Erythroblast (primary cell): ENCODE results near the gene CFAP100.

Experiments
- GATA1 ChIP-seq: IDR thresholded peaks from 2 replicates; pipeline ENCODE4 v1.6.1; 2011; ENCODE audit warnings: low read depth, mild to moderate bottlenecking, control low read depth, low read length, moderate library complexity
- POLR2A ChIP-seq: IDR thresholded peaks from 2 replicates; pipeline ENCODE4 v1.6.1; 2011; ENCODE audit warnings: mild to moderate bottlenecking, low read length

GRCh38 chr3:126357295-126358037 is 37.2 kb upstream of the CFAP100 start, which contains the start of gene KLF15:
- TF ChIP-seq POLR2A (no peak), GATA1 (no peak)
